Neural progenitor cell (in vitro differentiated cells): ENCODE measurements around the gene INAFM1. TPM values are rescaled to one million over a fixed set of nuclear protein-coding genes. Genes with fewer than 3 reads are reported as not detected.

Experiments used
- DNase-seq: peaks from one replicate; pipeline ENCODE4 v3.0.0-alpha.2; 2016; ENCODE audit warnings: low spot score
- H2AFZ ChIP-seq: fragments of 200-600 bp; sonication (generic); replicated peaks from 2 replicates; pipeline ENCODE4 v1.6.1; 2016; ENCODE audit warnings: antibody characterized with exemption
- H3F3A ChIP-seq: fragments of 200-600 bp; sonication (generic); 2 replicates; pipeline ENCODE4 v1.6.1; 2016; ENCODE audit warnings: antibody characterized with exemption, low read depth
- H3K27ac ChIP-seq: fragments of 200-600 bp; sonication (generic); 2 replicates; pipeline ENCODE4 v1.5.1; 2016; ENCODE audit warnings: mild to moderate bottlenecking
- H3K27me3 ChIP-seq: fragments of 200-600 bp; sonication (generic); 2 replicates; pipeline ENCODE4 v1.6.1; 2016; ENCODE audit warnings: mild to moderate bottlenecking, moderate library complexity
- H3K36me3 ChIP-seq: fragments of 200-600 bp; sonication (generic); 2 replicates; pipeline ENCODE4 v1.5.1; 2016
- H3K4me1 ChIP-seq: fragments of 200-600 bp; sonication (generic); 2 replicates; pipeline ENCODE4 v1.6.1; 2016; ENCODE audit warnings: mixed run types
- H3K4me2 ChIP-seq: fragments of 200-600 bp; sonication (generic); 2 replicates; pipeline ENCODE4 v1.6.1; 2016
- H3K4me3 ChIP-seq: fragments of 200-600 bp; sonication (generic); 2 replicates; pipeline ENCODE4 v1.5.1; 2016
- H3K79me2 ChIP-seq: fragments of 200-600 bp; sonication (generic); 2 replicates; pipeline ENCODE4 v1.6.1; 2016; ENCODE audit warnings: low read depth
- H3K9ac ChIP-seq: fragments of 200-600 bp; sonication (generic); 2 replicates; pipeline ENCODE4 v1.6.1; 2016
- H3K9me3 ChIP-seq: fragments of 200-600 bp; sonication (generic); 2 replicates; pipeline ENCODE4 v1.5.1; 2016; ENCODE audit warnings: low read depth
- H4K20me1 ChIP-seq: fragments of 200-600 bp; sonication (generic); 2 replicates; pipeline ENCODE4 v1.6.1; 2016; ENCODE audit warnings: low read depth
- H3K27ac Mint-ChIP-seq: 3 replicates; pipeline ENCODE4 v1.8.0; 2021; ENCODE audit warnings: mixed read lengths
- H3K27me3 Mint-ChIP-seq: 2 replicates; pipeline ENCODE4 v1.8.0; 2022; ENCODE audit warnings: low read depth, mild to moderate bottlenecking, inconsistent platforms, moderate library complexity, mixed read lengths; ENCODE audit not compliant: insufficient read depth
- H3K36me3 Mint-ChIP-seq: 3 replicates; pipeline ENCODE4 v1.8.0; 2021; ENCODE audit warnings: mixed read lengths
- H3K4me1 Mint-ChIP-seq: 3 replicates; pipeline ENCODE4 v1.8.0; 2021; ENCODE audit warnings: mixed read lengths
- H3K4me3 Mint-ChIP-seq: 3 replicates; pipeline ENCODE4 v1.8.0; 2021; ENCODE audit warnings: mild to moderate bottlenecking, moderate library complexity, mixed read lengths
- H3K9me3 Mint-ChIP-seq: 3 replicates; pipeline ENCODE4 v1.8.0; 2020; ENCODE audit warnings: mixed read lengths
- CTCF ChIP-seq: fragments of 200-600 bp; sonication (generic); IDR thresholded peaks from 2 replicates; pipeline ENCODE4 v1.5.1; 2017; ENCODE audit warnings: antibody characterized with exemption, mild to moderate bottlenecking
- EZH2 ChIP-seq: fragments of 200-600 bp; sonication (generic); IDR thresholded peaks from 2 replicates; pipeline ENCODE4 v1.6.1; 2017; ENCODE audit warnings: antibody characterized with exemption, mild to moderate bottlenecking, moderate library complexity
- EZH2phosphoT487 ChIP-seq: fragments of 200-600 bp; sonication (generic); IDR thresholded peaks from 2 replicates; pipeline ENCODE4 v1.6.1; 2017; ENCODE audit warnings: antibody characterized with exemption
- total RNA-seq: library from RNA; depleted of rRNA; stranded (reverse); fragments of >200 nt; gene quantifications from 2 replicates; pipeline ENCODE4 v1.2.3, GENCODE V29; 2015; ENCODE audit warnings: low replicate concordance

INAFM1 gene
- total RNA-seq, 1 donor from 2014 or later, result not detected

DNA sequence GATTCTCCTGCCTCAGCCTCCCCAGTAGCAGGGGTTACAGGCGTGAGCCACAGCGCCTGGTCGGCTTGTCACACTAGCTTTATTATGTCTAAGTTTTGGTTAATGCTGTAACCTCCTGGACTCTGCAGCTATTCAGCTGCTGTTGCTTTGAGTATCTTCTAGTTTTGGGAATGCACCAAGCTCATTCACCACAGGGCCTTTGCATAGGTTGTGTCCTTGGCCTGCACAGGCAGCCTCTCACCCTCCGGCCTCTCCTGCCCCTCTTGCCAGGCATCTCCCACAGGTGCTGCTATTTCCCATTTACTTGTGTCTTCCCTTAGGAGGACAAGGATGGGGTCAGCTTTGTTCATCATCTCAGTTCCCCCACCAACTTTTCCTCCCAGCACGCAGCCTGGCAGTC lies 20.7 kb upstream of the INAFM1 start:
- peaks cover 9% of the 10 kb centered on the region for H3K4me1 ChIP-seq
- no peaks in the 10 kb centered on the region for H3K27me3 ChIP-seq
- H3K4me3 ChIP-seq, result no peak overlapping the region
- peaks cover 16% of the 10 kb centered on the region for H4K20me1 ChIP-seq
- Mint-ChIP-seq H3K4me3 (no peak overlapping the region), H3K4me1 (peaks cover 23% of the 10 kb centered on the region), H3K36me3 (peaks cover 9% of the 10 kb centered on the region), H3K9me3 (no peaks in the 10 kb centered on the region), H3K27me3 (peaks cover 3% of the 10 kb centered on the region), H3K27ac (no peak overlapping the region)
- peaks cover 14% of the 10 kb centered on the region for H3K79me2 ChIP-seq
- peaks cover 25% of the 10 kb centered on the region for H3F3A ChIP-seq
- no peak for DNase-seq
- TF ChIP-seq EZH2phosphoT487 (no peak), CTCF (no peak), EZH2 (no peak)
- H3K9me3 ChIP-seq, result no peaks in the 10 kb centered on the region
- no peak overlapping the region for H3K4me2 ChIP-seq
- no peak overlapping the region for H3K27ac ChIP-seq
- H3K36me3 ChIP-seq, result no peaks in the 10 kb centered on the region
- no peak overlapping the region for H2AFZ ChIP-seq
- no peak overlapping the region for H3K9ac ChIP-seq

- peak; percentile 99 for DNase-seq
- H3K4me1 Mint-ChIP-seq, result peaks cover 26% of the 10 kb centered on the region
- H3K36me3 ChIP-seq, result no peaks in the 10 kb centered on the region
These were observed 18.6 kb upstream of the INAFM1 start, which contains the start of gene CCDC9 for GRCh38 chr19:47255879-47256692. Gene CCDC9 (plus strand): TSS chr19:47256525. CDS start chr19:47258401, 1,876 bp downstream.

DNA sequence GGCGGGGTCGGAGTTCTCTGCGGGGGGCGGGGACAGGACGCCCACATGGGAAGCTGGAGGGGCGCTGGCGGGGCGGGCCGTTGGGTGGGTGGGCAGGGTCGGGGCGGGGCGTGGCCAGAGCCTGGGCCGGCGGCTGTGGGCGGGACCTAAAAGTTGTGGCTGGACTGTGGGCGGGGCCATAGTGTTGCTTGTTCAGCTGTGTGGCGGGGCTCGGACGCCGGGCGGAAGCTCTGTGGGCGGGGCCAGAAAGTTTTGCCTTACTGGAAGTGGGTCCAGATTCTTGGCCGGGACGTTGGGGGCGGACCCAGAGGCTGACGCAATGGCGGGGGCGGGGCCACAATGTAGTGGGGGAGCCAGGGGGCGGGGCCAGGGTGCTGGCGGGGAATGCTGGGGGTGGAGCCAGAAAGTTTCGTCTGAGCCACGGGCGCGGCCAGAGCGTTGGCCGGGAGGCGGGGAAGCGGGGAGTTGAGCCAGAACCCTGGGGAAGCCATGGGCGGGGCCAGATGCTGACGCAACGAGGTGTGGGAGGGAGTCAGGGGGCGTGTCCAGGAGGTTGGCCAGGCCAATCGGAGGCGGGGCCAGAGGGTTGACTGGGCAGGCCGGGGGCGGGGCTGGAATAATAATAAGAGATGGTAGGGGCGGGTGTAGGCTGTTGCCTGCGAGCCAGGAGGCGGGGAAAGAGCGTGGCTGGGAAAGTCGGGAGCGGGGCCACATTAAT lies 17.8 kb upstream of the INAFM1 start:
- TF ChIP-seq EZH2phosphoT487, result no peak
- no peak for TF ChIP-seq CTCF
- TF ChIP-seq EZH2, result no peak
- Histone ChIP-seq H3K27ac (peak overlapping the region; percentile 64), H2AFZ (no peak overlapping the region), H3K9ac (no peak overlapping the region), H3F3A (peaks cover 21% of the 10 kb centered on the region), H3K9me3 (no peaks in the 10 kb centered on the region), H3K27me3 (no peaks in the 10 kb centered on the region), H3K79me2 (peaks cover 19% of the 10 kb centered on the region), H3K4me3 (peak overlapping the region; percentile 78), H3K4me2 (peak overlapping the region; percentile 90), H4K20me1 (peaks cover 25% of the 10 kb centered on the region), H3K4me1 (peaks cover 9% of the 10 kb centered on the region), H3K36me3 (no peaks in the 10 kb centered on the region)
- H3K36me3 Mint-ChIP-seq, result peaks cover 28% of the 10 kb centered on the region
- peak overlapping the region; percentile 91 for H3K4me3 Mint-ChIP-seq
- peak; percentile 100 for DNase-seq
- peaks cover 11% of the 10 kb centered on the region for H3K27me3 Mint-ChIP-seq
- no peaks in the 10 kb centered on the region for H3K9me3 Mint-ChIP-seq
- peak overlapping the region; percentile 97 for H3K27ac Mint-ChIP-seq
- peaks cover 26% of the 10 kb centered on the region for H3K4me1 Mint-ChIP-seq

More at GRCh38 chr19:47255879-47256692, 18.6 kb upstream of the INAFM1 start, which contains the start of gene CCDC9:
- H3K36me3 Mint-ChIP-seq, result peaks cover 25% of the 10 kb centered on the region
- Histone ChIP-seq H3K4me1 (peaks cover 9% of the 10 kb centered on the region), H3K27me3 (no peaks in the 10 kb centered on the region), H4K20me1 (peaks cover 25% of the 10 kb centered on the region), H3K79me2 (peaks cover 19% of the 10 kb centered on the region), H3K9ac (peak within 1 kb of the TSS; percentile 68), H3K4me2 (peak within 1 kb of the TSS; percentile 90), H3K4me3 (peak within 1 kb of the TSS; percentile 78), H2AFZ (peak within 1 kb of the TSS; percentile 66), H3K9me3 (no peaks in the 10 kb centered on the region), H3K27ac (peak within 1 kb of the TSS; percentile 64), H3F3A (peaks cover 21% of the 10 kb centered on the region)
- H3K4me3 Mint-ChIP-seq, result peak within 1 kb of the TSS; percentile 91
- TF ChIP-seq EZH2 (no peak), EZH2phosphoT487 (no peak), CTCF (no peak)
- no peaks in the 10 kb centered on the region for H3K9me3 Mint-ChIP-seq
- peaks cover 7% of the 10 kb centered on the region for H3K27me3 Mint-ChIP-seq
- peak within 1 kb of the TSS; percentile 97 for H3K27ac Mint-ChIP-seq
